NCI-H187 treated with DMSO at 0.1 percent for 48 hours (cell line): ENCODE measurements around the gene CDC42SE2.
"Not testable (repeated sequence)": the region's sequence is repeated elsewhere in the genome, so short reads cannot be mapped to it uniquely, and the experiment has no call there.

Experiments
- DNase-seq: peaks from one replicate; lab custom pipeline; 2025; lab: John Stamatoyannopoulos, UW

The CDC42SE2 gene

DNA sequence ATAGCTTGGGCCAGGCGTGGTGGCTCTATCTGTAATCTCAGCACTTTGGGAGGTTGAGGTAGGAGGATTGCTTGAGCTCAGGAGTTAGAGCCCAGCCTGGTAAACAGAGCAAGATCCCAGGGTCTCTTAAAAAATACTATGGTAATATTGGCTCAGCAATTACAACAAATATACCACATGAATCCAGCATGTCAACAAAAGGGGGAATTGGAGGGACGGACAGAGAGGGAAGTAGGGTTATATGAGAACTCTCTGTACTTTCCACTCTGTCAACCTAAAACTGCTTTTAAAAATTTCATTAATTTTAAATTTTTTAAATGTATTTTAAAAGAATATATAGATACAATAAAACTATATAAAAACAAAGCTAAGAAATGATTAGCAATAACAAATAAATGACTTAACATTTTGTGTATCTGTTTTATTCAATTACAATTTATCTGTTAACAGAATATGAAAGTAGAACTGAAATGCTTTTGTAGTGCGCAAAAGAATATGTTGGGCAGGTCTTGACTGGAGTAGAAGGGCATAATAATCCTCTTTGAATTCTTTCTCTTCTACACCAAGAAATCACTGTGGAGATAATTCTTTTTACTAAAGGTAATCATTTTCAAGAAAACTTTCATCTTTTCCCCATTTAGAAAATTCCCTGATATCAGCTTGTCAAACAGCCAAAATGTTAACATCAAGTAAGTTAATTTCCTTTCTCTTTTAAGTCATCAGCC lies 12.9 kb upstream of the CDC42SE2 start:
- DNase-seq, result no peak

- no peak for DNase-seq
Observed at GRCh38 chr5:131252824-131253171, 11.1 kb upstream of the CDC42SE2 start.

DNA sequence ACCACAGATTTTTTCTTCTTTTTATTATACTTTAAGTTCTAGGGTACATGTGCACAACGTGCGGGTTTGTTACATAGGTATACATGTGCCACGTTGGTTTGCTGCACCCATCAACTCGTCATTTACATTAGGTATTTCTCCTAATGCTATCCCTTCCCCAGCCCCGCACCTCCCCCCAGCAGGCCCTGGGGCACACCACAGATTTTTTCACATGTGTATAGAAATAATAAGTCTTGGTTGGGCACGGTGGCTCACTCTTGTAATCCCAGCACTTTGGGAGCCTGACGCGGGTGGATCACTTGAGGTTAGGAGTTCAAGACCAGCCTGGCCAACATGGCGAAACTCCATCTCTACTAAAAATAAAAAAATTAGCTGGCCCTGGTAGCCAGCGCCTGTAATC lies 9.8 kb upstream of the CDC42SE2 start:
- DNase-seq, result not testable (repeated sequence)

DNA sequence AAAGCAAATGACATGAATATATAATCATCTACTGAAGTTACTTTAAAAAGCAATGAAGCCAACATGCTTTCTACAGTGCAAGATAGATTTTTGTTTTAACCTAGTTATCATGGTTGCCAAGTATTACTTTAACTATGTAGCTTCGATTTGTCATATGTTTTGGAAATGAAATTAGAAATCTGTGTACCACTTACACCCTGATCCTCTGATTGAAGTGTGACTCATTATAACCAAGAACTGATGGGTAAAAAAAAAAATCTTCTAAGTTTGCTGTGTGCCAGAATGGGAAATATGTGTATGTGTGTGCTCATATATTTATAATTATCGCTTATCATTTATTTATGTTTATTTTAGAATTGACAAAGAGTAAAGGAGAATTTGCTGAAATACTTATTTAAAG lies 9.1 kb upstream of the CDC42SE2 start:
- no peak for DNase-seq

GRCh38 chr5:131256507-131256823 lies 7.4 kb upstream of the CDC42SE2 start:
- DNase-seq, result no peak

- no peak for DNase-seq
Observed at GRCh38 chr5:131258733-131259132, 5.1 kb upstream of the CDC42SE2 start.

DNA sequence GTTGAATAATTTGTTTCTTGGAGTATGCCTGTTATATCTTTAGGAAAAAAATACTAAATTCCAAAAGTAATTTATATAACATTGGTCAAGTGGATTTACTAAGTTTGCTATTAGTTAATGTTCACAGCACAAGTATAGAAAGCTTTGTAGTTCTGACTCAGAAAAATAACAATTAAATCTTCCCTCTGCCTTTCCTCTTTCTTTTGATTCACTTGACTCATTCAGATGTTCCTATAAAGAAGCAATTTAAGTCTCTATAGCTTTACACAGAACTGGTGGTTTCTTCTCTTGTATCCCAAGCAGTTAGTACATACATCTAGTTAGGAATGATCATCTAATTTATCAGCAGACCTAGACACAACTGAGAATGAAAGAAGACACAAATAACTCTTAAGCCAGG lies 4.5 kb upstream of the CDC42SE2 start:
- DNase-seq, result no peak

- DNase-seq, result no peak
Observed at GRCh38 chr5:131260895-131261294, 3.0 kb upstream of the CDC42SE2 start.

GRCh38 chr5:131261483-131261882 lies 2.4 kb upstream of the CDC42SE2 start:
- DNase-seq, result no peak

DNA sequence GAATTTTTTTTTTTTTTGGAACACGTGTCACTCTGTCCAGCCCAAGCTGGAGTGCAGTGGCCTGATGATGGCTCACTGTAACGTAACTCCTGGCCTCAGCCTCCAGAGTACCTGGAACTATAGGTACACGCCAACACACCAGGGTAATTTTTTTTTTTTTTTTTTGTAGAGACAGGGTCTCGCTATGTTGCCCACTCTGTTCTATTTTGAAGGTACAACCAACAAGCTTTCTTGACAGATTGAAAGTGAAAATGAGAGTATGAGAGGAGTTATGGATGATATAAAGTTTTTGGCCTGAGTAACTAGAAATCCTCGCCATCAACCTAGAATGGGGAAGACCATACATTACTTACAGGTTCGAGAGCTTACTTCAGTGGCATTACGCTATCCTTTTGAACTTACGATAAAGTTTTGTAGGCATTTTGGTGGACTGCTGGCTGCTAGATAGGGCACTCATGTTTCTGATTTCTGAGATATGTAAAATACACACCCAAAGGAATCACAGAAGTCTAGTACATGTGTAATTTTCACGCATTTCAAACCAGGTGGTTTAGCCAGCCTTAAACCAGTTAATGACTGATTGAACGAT lies 806 bp upstream of the CDC42SE2 start:
- DNase-seq, result no peak

GRCh38 chr5:131264451-131265099 lies 722 bp downstream of the CDC42SE2 start:
- DNase-seq, result no peak

- no peak for DNase-seq
Observed at GRCh38 chr5:131265311-131265803, 1.5 kb downstream of the CDC42SE2 start.

GRCh38 chr5:131266370-131267060 lies 2.7 kb downstream of the CDC42SE2 start:
- no peak for DNase-seq

- no peak for DNase-seq
Observed at GRCh38 chr5:131268758-131269370, 5.0 kb downstream of the CDC42SE2 start.

GRCh38 chr5:131270809-131271208 lies 7.0 kb downstream of the CDC42SE2 start:
- no peak for DNase-seq

- DNase-seq, result not testable (repeated sequence)
Observed at GRCh38 chr5:131271888-131272287, 8.0 kb downstream of the CDC42SE2 start.

GRCh38 chr5:131272307-131272706 lies 8.5 kb downstream of the CDC42SE2 start:
- DNase-seq, result no peak

GRCh38 chr5:131272724-131273123 lies 8.9 kb downstream of the CDC42SE2 start:
- DNase-seq, result no peak

DNA sequence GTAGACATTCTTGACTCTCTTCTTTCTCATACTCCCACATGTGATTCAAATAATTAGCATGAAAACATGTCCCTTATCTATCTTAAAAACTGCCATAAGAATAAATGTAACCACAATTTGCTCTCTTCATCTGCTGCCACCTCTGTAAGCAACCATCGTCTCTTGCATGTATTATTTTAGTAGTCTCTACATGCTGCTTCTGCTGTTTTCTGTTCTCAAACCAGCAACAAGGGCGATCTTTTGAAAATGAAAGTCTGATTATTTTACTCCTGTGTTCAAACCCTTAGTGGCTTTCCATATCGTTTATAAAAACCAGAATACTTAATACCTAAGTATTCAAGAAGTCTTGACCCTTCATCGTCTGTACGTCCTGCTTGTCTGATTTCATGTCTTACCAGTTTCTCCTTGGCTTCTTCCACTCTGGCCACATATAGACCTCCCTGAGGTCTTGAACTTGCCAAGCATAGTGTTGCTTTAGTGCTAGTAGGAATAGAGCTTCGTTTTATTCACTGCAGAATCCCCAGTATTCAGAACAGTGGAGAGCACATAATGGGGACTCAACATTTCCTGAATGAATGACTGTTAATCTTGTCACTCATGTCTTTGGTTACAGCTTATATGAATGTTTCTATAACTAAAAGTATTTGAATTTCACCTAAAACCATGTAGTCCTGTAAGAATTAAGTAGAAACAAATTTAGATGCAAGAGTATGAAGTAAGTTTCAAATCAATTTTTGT lies 10.6 kb downstream of the CDC42SE2 start:
- no peak for DNase-seq

DNA sequence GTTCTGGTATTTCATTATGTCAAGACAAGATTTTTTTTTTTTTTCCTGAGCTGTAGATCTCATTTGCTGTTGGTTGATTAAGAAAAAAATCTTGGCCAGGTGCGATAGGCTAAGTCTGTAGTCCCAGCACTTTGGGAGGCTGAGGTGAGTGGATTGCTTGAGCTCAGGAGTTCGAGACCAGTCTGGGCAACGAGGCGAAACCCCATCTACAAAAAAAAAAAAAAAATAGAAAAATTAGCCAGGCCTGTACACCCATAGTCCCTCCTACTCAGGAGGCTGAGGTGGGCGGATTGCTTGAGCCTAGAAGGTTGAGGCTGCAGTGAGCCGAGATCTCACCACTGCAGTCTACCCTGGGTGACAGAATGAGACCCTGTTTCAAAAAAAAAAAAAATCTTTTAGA lies 12.2 kb downstream of the CDC42SE2 start:
- no peak for DNase-seq

DNA sequence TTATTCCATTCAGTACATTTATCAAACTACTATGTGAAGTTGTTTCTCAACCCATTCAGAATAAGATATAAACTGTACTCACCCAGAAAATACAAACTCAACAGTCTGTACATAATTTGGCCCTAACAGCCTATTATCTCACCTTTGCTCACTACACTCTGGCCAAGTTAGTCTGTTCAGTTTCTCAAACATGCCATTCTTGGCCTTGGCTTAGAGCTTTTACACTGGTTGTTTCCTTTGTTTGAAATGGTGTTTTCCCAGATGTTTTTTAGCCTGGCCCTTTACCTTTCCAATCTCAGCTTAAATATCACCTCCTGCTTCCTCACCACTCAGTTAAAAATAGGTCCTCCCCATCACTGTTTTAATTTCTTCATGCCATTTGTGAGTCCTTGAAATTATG lies 13.6 kb downstream of the CDC42SE2 start:
- no peak for DNase-seq
